GM12878 (cell line): ENCODE measurements around the gene NOTCH1. TPM values are rescaled to one million over a fixed set of nuclear protein-coding genes. Genes with fewer than 3 reads are reported as not detected.

ENCODE experiments used
- ATAC-seq: fragments of 200-7000 bp; cut with Tn5 transposase; 3 replicates; pipeline ENCODE4 v1.9.1; 2020; ENCODE audit warnings: mild to moderate bottlenecking, moderate library complexity
- BruUV-seq: library from RNA; stranded (reverse); fragments of 400-500 nt; replicated peaks from 2 replicates; lab custom pipeline; 2021; lab: Mats Ljungman, UMichigan
- CTCF ChIA-PET: fragments of 300-600 bp; sonication (Branson Sonifier 250); formaldehyde crosslinking; extraction: SDS; loops from one replicate; lab custom pipeline; 2021; ENCODE audit warnings: inconsistent platforms; lab: Yijun Ruan, JAX
- POLR2A ChIA-PET: fragments of 350-600 bp; formaldehyde crosslinking; extraction: SDS; loops from one replicate; lab custom pipeline; 2021; ENCODE audit warnings: inconsistent platforms; lab: Charles Lee
- RAD21 ChIA-PET: fragments of 300-600 bp; sonication (Branson Sonifier 250); formaldehyde crosslinking; loops from one replicate; lab custom pipeline; 2023; ENCODE audit warnings: antibody characterized with exemption; ENCODE audit not compliant: unreplicated experiment; lab: Charles Lee
- SMC1A ChIA-PET: fragments of 300-600 bp; sonication (Branson Sonifier 250); formaldehyde crosslinking; loops from one replicate; lab custom pipeline; 2023; ENCODE audit not compliant: unreplicated experiment, uncharacterized antibody; lab: Charles Lee
- DNase-seq: peaks from one replicate; pipeline ENCODE4 v3.0.0-alpha.2; 2011; ENCODE audit warnings: low read depth, low spot score
- FAIRE-seq: peaks from 3 replicates; lab custom pipeline; 2011; peaks lifted over from hg19 to GRCh38; lab: Jason Lieb, UNC
- H2AFZ ChIP-seq: 2 replicates; pipeline ENCODE4 v1.6.0; 2011; ENCODE audit warnings: low read depth, low read length, control low read depth; ENCODE audit not compliant: control insufficient read depth
- H3K27ac ChIP-seq: 2 replicates; pipeline ENCODE4 v1.5.1; 2011; ENCODE audit warnings: control low read depth; ENCODE audit not compliant: control insufficient read depth, insufficient read depth
- H3K27me3 ChIP-seq, 2 experiments: replicated peaks in 1 of 2; 2 replicates each; pipeline versions ENCODE4 v1.6.0 to v1.6.1; 2011; ENCODE audit warnings: low read length in 1 of 2; ENCODE audit not compliant: control insufficient read depth in 2 of 2, insufficient read depth in 2 of 2
- H3K36me3 ChIP-seq, 2 experiments: 2 replicates each; pipeline ENCODE4 v1.5.1; 2011; ENCODE audit warnings: low read length in 1 of 2; ENCODE audit not compliant: control insufficient read depth in 2 of 2, insufficient read depth in 2 of 2
- H3K4me1 ChIP-seq: 2 replicates; pipeline ENCODE4 v1.6.1; 2011; ENCODE audit warnings: mild to moderate bottlenecking, low read length, moderate library complexity, mixed read lengths; ENCODE audit not compliant: control insufficient read depth, insufficient read depth
- H3K4me2 ChIP-seq: 2 replicates; pipeline ENCODE4 v1.6.0; 2011; ENCODE audit warnings: control low read depth; ENCODE audit not compliant: control insufficient read depth, insufficient read depth
- H3K4me3 ChIP-seq: fragments of 200-600 bp; sonication (generic); 2 replicates; pipeline ENCODE4 v1.5.1; 2016
- H3K79me2 ChIP-seq: 2 replicates; pipeline ENCODE4 v1.6.0; 2011; ENCODE audit warnings: low read length; ENCODE audit not compliant: control insufficient read depth, insufficient read depth
- H3K9ac ChIP-seq: 2 replicates; pipeline ENCODE4 v1.8.0; 2011; ENCODE audit warnings: low read length, control low read depth, mixed read lengths; ENCODE audit not compliant: control insufficient read depth, insufficient read depth
- H3K9me3 ChIP-seq: replicated peaks from 3 replicates; pipeline ENCODE4 v1.5.1; 2011; ENCODE audit warnings: mild to moderate bottlenecking, low read length; ENCODE audit not compliant: control insufficient read depth, insufficient read depth
- H4K20me1 ChIP-seq: 2 replicates; pipeline ENCODE4 v1.6.0; 2011; ENCODE audit not compliant: control insufficient read depth, insufficient read depth
- CHD2 ChIP-seq: IDR thresholded peaks from 2 replicates; pipeline ENCODE4 v1.6.1; 2011; ENCODE audit warnings: low read depth, low read length, improper control_type of control experiment, borderline replicate concordance
- FOXM1 ChIP-seq: IDR thresholded peaks from 2 replicates; pipeline ENCODE4 v1.6.1; 2012; ENCODE audit warnings: low read depth, mild to moderate bottlenecking, inconsistent platforms, low read length, moderate library complexity
- NR2F1 ChIP-seq: fragments of 450-650 bp; conservative IDR thresholded peaks from 2 replicates; pipeline ENCODE4 v1.6.1; 2017; ENCODE audit warnings: mild to moderate bottlenecking
- PAX5 ChIP-seq: IDR thresholded peaks from 2 replicates; pipeline ENCODE4 v1.6.1; 2011; ENCODE audit warnings: low read depth, low read length, borderline replicate concordance
- PML ChIP-seq: IDR thresholded peaks from 2 replicates; pipeline ENCODE4 v1.6.1; 2012; ENCODE audit warnings: low read length, inconsistent platforms
- RUNX3 ChIP-seq: IDR thresholded peaks from 2 replicates; pipeline ENCODE4 v1.6.1; 2012; ENCODE audit warnings: low read length, inconsistent platforms
- TCF12 ChIP-seq: IDR thresholded peaks from 2 replicates; pipeline ENCODE4 v1.6.1; 2011; ENCODE audit warnings: low read depth, mild to moderate bottlenecking, low read length
- YY1 ChIP-seq: IDR thresholded peaks from 2 replicates; pipeline ENCODE4 v1.6.1; 2011; ENCODE audit warnings: low read depth, mild to moderate bottlenecking, low read length
- WGBS: methylation state at CpG from one replicate; pipeline ENCODE4 v1.1.6; 2016; ENCODE audit warnings: low lambda C conversion rate; ENCODE audit not compliant: insufficient replicate concordance, insufficient coverage; ENCODE audit errors: missing lambda C conversion rate; 5-methylcytosine and 5-hydroxymethylcytosine counted together
- in situ Hi-C: fragments of 300-500 bp; cut with MboI; formaldehyde crosslinking; loops from 9 replicates; pipeline ENCODE4 v1.14.3; 2018; ENCODE audit warnings: mixed read lengths
- intact Hi-C: fragments of 100-400 bp; cut with micrococcal nuclease; formaldehyde crosslinking; loops from one replicate; pipeline ENCODE4 v1.14.2; 2022; ENCODE audit not compliant: unreplicated experiment
- polyA plus RNA-seq, 11 experiments: library from polyadenylated mRNA; depleted of rRNA in 4 of 11; unstranded in 6 of 11; stranded (reverse) in 5 of 11; fragments of >200 nt; fragmentation: Nextera tagmentation in 4 of 11; fragmentation: Illumina TruSeq in 1 of 11; extraction: Ambion mirVana in 4 of 11; extraction: Trizol in 1 of 11; gene quantifications; 1 replicate in 1 of 11; 2 replicates in 10 of 11; pipeline versions ENCODE4 v1.2.1 to v1.2.3, GENCODE V29; 2011 to 2016; ENCODE audit warnings: inconsistent platforms in 2 of 11, missing spikeins in 2 of 11, low read depth in 1 of 11
- total RNA-seq, 4 experiments: library from RNA; depleted of rRNA in 3 of 4; stranded (reverse); fragments of >200 nt in 3 of 4; fragmentation: Illumina TruSeq in 1 of 4; extraction: Trizol in 1 of 4; gene quantifications; 2 replicates each; pipeline versions ENCODE4 v1.2.1 to v1.2.3, GENCODE V29; 2013 to 2021
- TF ChIP-seq, protein P1 (sequence below): fragments of 450-650 bp; formaldehyde crosslinking; IDR thresholded peaks from 2 replicates; pipeline ENCODE4 v1.4.0; 2020; ENCODE audit warnings: mild to moderate bottlenecking, moderate library complexity
- TF ChIP-seq, protein P2 (sequence below): fragments of 450-650 bp; formaldehyde crosslinking; IDR thresholded peaks from 2 replicates; pipeline ENCODE4 v1.5.0; 2022; ENCODE audit warnings: mild to moderate bottlenecking, missing genetic modification characterization
- TF ChIP-seq, protein P3 (sequence below): IDR thresholded peaks from 2 replicates; pipeline ENCODE4 v1.6.1; 2012; ENCODE audit warnings: low read depth, low read length, improper control_type of control experiment

The NOTCH1 gene
- total and polyA plus RNA-seq, 10 of the 15 experiments (the other 5 are each of a cell fraction or from before 2014, with no cell fraction given), result 0.02 to 40.0 (median 3.7) TPM

GRCh38 chr9:136527131-136527530, 18.7 kb downstream of the NOTCH1 start:
- Histone ChIP-seq H3K79me2 (peaks cover 4% of the 10 kb centered on the region), H3K4me3 (no peak overlapping the region), H3K36me3 (peaks cover 0 to 14% of the 10 kb centered on the region in 2 experiments; a peak in 2 of 4 replicates), H3K27ac (no peak overlapping the region), H3K9me3 (no peaks in the 10 kb centered on the region), H3K9ac (no peak overlapping the region), H4K20me1 (no peaks in the 10 kb centered on the region), H3K27me3 (no peaks in the 10 kb centered on the region), H2AFZ (no peak overlapping the region), H3K4me2 (no peak overlapping the region), H3K4me1 (peaks cover 18% of the 10 kb centered on the region)
- FAIRE-seq, result no peak
- intact Hi-C loops (no loop called here), in situ Hi-C loops (no loop called here)
- ChIA-PET RAD21 (no interaction called here), SMC1A (no interaction called here), POLR2A (no interaction called here), CTCF (no interaction called here)
- TF ChIP-seq PAX5 (no peak), NR2F1 (no peak), CHD2 (no peak), TCF12 (no peak), YY1 (no peak), PML (no peak), RUNX3 (no peak), FOXM1 (no peak)
- TF ChIP-seq, protein P1, sequence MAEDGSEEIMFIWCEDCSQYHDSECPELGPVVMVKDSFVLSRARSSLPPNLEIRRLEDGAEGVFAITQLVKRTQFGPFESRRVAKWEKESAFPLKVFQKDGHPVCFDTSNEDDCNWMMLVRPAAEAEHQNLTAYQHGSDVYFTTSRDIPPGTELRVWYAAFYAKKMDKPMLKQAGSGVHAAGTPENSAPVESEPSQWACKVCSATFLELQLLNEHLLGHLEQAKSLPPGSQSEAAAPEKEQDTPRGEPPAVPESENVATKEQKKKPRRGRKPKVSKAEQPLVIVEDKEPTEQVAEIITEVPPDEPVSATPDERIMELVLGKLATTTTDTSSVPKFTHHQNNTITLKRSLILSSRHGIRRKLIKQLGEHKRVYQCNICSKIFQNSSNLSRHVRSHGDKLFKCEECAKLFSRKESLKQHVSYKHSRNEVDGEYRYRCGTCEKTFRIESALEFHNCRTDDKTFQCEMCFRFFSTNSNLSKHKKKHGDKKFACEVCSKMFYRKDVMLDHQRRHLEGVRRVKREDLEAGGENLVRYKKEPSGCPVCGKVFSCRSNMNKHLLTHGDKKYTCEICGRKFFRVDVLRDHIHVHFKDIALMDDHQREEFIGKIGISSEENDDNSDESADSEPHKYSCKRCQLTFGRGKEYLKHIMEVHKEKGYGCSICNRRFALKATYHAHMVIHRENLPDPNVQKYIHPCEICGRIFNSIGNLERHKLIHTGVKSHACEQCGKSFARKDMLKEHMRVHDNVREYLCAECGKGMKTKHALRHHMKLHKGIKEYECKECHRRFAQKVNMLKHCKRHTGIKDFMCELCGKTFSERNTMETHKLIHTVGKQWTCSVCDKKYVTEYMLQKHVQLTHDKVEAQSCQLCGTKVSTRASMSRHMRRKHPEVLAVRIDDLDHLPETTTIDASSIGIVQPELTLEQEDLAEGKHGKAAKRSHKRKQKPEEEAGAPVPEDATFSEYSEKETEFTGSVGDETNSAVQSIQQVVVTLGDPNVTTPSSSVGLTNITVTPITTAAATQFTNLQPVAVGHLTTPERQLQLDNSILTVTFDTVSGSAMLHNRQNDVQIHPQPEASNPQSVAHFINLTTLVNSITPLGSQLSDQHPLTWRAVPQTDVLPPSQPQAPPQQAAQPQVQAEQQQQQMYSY, result no peak
- TF ChIP-seq, protein P2, sequence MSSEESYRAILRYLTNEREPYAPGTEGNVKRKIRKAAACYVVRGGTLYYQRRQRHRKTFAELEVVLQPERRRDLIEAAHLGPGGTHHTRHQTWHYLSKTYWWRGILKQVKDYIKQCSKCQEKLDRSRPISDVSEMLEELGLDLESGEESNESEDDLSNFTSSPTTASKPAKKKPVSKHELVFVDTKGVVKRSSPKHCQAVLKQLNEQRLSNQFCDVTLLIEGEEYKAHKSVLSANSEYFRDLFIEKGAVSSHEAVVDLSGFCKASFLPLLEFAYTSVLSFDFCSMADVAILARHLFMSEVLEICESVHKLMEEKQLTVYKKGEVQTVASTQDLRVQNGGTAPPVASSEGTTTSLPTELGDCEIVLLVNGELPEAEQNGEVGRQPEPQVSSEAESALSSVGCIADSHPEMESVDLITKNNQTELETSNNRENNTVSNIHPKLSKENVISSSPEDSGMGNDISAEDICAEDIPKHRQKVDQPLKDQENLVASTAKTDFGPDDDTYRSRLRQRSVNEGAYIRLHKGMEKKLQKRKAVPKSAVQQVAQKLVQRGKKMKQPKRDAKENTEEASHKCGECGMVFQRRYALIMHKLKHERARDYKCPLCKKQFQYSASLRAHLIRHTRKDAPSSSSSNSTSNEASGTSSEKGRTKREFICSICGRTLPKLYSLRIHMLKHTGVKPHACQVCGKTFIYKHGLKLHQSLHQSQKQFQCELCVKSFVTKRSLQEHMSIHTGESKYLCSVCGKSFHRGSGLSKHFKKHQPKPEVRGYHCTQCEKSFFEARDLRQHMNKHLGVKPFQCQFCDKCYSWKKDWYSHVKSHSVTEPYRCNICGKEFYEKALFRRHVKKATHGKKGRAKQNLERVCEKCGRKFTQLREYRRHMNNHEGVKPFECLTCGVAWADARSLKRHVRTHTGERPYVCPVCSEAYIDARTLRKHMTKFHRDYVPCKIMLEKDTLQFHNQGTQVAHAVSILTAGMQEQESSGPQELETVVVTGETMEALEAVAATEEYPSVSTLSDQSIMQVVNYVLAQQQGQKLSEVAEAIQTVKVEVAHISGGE (CRISPR knock-in tag), result no peak
- TF ChIP-seq, protein P3, sequence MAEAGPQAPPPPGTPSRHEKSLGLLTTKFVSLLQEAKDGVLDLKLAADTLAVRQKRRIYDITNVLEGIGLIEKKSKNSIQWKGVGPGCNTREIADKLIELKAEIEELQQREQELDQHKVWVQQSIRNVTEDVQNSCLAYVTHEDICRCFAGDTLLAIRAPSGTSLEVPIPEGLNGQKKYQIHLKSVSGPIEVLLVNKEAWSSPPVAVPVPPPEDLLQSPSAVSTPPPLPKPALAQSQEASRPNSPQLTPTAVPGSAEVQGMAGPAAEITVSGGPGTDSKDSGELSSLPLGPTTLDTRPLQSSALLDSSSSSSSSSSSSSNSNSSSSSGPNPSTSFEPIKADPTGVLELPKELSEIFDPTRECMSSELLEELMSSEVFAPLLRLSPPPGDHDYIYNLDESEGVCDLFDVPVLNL, result no peak
- DNase-seq, result no peak
- WGBS, result 97% methylated on average over 20 of the region's 20 CpGs
- no TSS peak for BruUV-seq
- ATAC-seq, result no peak
